T-helper 1 cell treated with Interleukin-12 subunit alpha and Interleukin-12 subunit beta and Interleukin-4 antibody, amounts not matched to agents 30 μg/mL and 1 μg/mL, for 36 hours (primary cell): ENCODE measurements around the gene CDR2.
"Not testable (repeated sequence)": the region's sequence is repeated elsewhere in the genome, so short reads cannot be mapped to it uniquely, and the experiment has no call there.

Source experiments
- H3K27ac Mint-ChIP-seq: one replicate; pipeline ENCODE4 v1.8.0; 2021; ENCODE audit warnings: mild to moderate bottlenecking, mixed read lengths
- H3K27me3 Mint-ChIP-seq: one replicate; pipeline ENCODE4 v1.8.0; 2021; ENCODE audit warnings: low read depth, mixed read lengths
- H3K36me3 Mint-ChIP-seq: one replicate; pipeline ENCODE4 v1.8.0; 2021; ENCODE audit warnings: low read depth, mixed read lengths
- H3K4me1 Mint-ChIP-seq: one replicate; pipeline ENCODE4 v1.8.0; 2021; ENCODE audit warnings: low read depth, mixed read lengths
- H3K4me3 Mint-ChIP-seq: one replicate; pipeline ENCODE4 v1.8.0; 2021; ENCODE audit warnings: mild to moderate bottlenecking, moderate library complexity, mixed read lengths
- H3K9me3 Mint-ChIP-seq: one replicate; pipeline ENCODE4 v1.8.0; 2021; ENCODE audit warnings: mixed read lengths

Gene CDR2

DNA sequence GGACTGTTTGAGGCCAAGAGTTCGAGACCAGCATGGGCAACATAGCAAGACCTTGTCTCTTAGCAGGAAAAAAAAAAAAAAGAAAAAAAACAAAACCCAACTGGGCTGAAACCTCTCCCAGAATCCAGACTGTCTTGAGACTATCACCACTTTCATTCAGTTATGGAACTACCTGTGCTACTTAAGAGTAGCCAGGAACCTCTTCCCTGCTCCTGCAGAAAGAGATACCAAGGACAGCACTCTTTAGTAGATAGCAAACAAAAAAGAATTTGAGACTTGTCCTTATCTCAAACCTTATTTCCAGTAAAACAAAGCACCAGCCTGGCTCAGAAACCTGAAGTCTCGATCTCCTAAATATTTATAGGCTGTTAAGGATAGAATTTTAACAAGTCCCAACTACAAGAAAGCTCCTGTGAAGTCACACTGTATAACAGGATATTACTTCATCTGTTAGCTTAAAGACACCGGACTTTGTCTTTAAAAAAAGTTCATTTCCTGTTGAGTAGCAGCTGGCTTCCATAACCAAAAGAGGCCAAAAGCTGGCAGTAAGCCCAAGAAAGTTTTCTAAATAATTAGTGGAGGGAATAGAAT, 5.1 kb downstream of the CDR2 start:
- Mint-ChIP-seq H3K4me1 (peaks cover 76% of the 10 kb centered on the region), H3K4me3 (no peak overlapping the region), H3K27me3 (no peaks in the 10 kb centered on the region), H3K9me3 (peaks cover 3% of the 10 kb centered on the region), H3K27ac (peak overlapping the region; percentile 76), H3K36me3 (peaks cover 46% of the 10 kb centered on the region)

DNA sequence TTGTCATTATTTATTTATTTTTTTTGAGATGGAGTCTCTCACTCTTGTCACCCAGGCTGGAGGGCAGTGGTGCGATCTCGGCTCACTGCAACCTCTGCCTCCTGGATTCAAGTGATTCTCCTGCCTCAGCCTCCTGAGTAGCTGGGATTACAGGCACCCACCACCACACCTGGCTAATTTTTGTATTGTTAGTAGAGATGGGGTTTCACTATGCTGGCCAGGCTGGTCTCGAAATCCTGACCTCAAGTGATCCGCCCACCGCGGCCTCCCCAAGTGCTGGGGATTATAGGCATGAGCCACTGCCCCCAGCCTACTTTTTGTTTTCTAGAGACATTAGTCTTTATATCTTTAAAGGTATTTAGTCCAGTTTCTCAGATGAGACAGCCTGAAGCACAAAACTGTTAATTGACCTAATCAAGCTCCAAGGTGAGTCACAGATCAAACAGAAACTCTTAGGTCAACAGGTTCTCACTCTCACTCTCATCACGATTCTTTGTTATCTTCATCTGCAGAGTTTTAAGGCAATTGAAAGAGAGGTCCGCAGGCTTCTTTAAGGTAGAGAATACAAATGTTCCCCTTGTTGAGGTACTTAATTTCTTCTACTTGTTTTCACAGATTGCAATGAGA, 6.1 kb downstream of the CDR2 start:
- not testable (repeated sequence) for H3K4me3 Mint-ChIP-seq, H3K9me3 Mint-ChIP-seq, H3K27ac Mint-ChIP-seq, H3K27me3 Mint-ChIP-seq
- H3K36me3 Mint-ChIP-seq, result peaks cover 52% of the 10 kb centered on the region
- peaks cover 82% of the 10 kb centered on the region for H3K4me1 Mint-ChIP-seq

DNA sequence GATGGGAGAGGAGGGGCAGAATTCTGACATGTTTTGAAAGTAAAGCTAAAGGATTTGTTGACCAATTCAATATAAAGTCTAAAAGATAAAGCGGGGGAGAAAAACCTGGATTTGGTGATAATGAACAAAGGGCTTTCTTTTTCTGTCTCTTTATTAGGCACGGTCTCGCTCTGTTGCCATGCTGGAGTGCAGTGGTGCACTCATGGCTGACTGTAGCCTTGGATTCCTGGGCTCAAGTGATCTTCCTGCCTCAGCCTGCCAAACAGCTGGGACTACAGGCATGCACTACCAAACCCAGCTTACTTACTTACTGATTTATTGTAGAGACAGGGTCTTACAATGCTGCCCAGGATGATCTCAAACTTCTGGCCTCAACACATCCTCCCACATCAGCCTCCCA, 7.5 kb downstream of the CDR2 start:
- Mint-ChIP-seq H3K27me3 (no peaks in the 10 kb centered on the region), H3K36me3 (peaks cover 56% of the 10 kb centered on the region), H3K9me3 (peaks cover 3% of the 10 kb centered on the region), H3K4me1 (peaks cover 68% of the 10 kb centered on the region), H3K4me3 (no peak overlapping the region), H3K27ac (no peak overlapping the region)

DNA sequence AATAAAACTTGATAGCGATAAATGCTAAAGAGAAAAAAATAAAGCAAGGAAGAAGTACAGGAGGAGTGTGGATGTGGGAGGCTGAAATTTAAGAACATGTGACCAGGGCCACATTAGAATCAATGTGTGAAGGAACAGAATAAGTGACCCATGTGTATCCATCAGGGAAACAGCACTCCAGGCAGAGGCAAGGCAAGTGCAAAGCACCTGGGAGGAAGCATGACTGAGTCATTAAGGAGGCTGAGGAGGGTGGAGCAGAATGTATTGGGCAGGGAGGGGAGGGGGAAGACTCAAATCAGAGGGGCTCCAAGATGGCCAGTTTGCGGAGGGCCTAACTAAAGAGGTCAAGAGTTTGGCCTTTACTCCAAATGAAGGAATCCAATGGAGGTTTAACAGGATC, 8.0 kb downstream of the CDR2 start:
- Mint-ChIP-seq H3K4me1 (peaks cover 66% of the 10 kb centered on the region), H3K36me3 (peaks cover 54% of the 10 kb centered on the region), H3K27me3 (no peaks in the 10 kb centered on the region), H3K4me3 (no peak overlapping the region), H3K27ac (peak overlapping the region; percentile 60), H3K9me3 (peaks cover 3% of the 10 kb centered on the region)

DNA sequence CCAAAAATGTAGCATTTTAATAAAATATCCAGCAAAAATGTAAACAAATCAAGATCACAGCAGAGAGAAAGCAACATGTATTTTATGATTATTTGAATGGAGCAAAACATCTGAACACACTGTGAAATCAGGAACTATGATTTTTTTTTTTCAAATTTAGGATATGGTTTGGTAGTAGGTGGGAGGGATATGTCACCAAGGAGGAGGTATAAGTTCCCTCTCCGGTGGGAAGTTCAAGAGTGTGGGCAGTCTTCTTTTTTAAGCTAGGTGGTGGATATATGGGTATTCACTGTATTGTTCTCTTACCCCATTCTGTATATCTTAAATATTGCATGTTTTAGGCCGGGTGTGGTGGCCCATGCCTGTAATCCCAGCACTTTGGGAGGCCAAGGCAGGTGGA, 10.2 kb downstream of the CDR2 start:
- Mint-ChIP-seq H3K4me1 (peaks cover 61% of the 10 kb centered on the region), H3K4me3 (no peak overlapping the region)

DNA sequence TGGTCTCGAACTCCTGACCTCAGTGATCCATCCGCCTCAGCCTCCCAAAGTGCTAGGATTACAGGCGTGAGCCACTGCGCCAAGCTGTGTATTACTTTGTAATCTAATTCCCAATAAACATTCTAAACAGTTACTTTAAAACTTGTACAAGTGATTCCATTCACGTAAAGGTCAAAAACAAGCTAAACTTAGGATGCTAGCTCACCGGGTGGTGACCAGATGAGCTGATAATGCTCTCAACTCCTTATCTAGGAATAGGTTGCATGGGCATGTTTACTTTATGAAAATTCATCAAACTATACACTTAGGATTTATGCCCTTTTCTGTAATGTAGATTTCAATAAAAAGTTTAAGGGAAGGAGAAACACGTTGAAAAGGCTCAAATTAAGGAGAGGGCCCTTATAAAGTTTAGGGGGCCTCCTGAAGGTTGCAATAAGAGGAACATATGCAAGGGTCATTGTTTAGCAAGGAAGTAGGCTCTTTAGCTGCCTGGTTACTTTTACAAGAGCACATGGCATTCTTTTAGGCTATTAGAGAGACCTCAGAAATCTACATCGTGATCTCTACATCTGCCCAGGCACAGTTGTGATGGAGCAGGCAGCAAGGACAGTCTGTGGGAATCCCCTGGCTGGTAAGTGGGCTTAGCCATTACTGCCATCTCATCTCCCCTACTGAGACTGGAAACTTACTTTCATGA, 13.3 kb downstream of the CDR2 start:
- H3K36me3 Mint-ChIP-seq, result peaks cover 53% of the 10 kb centered on the region
- peak overlapping the region; percentile 75 for H3K27ac Mint-ChIP-seq
- H3K4me1 Mint-ChIP-seq, result peaks cover 57% of the 10 kb centered on the region
- H3K27me3 Mint-ChIP-seq, result no peaks in the 10 kb centered on the region
- peaks cover 1% of the 10 kb centered on the region for H3K9me3 Mint-ChIP-seq
- H3K4me3 Mint-ChIP-seq, result no peak overlapping the region

More for the DNA sequence above, 10.2 kb downstream of the CDR2 start:
- peaks cover 63% of the 10 kb centered on the region for H3K36me3 Mint-ChIP-seq
- H3K27ac Mint-ChIP-seq, result no peak overlapping the region
- H3K27me3 Mint-ChIP-seq, result no peaks in the 10 kb centered on the region
- H3K9me3 Mint-ChIP-seq, result peaks cover 3% of the 10 kb centered on the region

DNA sequence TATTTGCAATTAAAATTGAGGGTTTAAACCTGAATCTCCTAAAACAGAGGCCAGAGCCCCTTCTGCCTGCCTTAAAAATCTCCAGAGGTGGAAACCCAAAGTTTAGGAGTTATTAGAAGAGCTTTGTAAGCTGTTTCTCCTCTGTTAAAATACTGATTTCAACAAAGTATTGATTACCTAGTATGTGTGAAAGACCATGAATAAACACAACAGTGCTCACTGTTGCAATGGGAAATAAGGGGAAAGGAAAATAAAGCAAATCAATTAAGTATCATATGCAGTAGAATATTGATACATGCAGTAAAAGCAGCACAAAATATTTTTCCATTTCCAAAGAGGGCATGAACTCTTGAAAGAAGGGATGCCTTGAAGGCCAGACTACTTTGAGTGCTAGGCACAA, 14.7 kb downstream of the CDR2 start:
- no peaks in the 10 kb centered on the region for H3K9me3 Mint-ChIP-seq
- peaks cover 53% of the 10 kb centered on the region for H3K36me3 Mint-ChIP-seq
- peaks cover 54% of the 10 kb centered on the region for H3K4me1 Mint-ChIP-seq
- H3K27ac Mint-ChIP-seq, result peak overlapping the region; percentile 74
- H3K4me3 Mint-ChIP-seq, result no peak overlapping the region
- H3K27me3 Mint-ChIP-seq, result no peaks in the 10 kb centered on the region

DNA sequence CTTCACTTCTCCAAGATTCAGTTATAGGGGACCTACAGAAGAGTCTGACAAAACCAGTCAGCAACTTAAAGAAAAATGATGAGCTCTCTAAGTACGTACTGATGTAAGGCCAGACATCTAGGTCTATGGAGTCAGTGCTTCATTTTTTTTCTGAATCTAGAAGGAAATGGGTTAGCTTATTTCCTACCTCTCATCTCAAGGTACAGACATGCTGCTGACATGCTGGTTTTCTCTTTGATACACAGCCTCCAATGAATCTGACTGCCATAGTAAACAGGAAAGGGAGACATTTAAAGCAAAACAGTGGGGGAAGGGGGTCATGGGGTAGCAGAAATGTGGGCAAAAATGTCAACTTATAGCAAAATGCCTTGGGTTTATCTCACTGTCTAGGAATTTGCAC, 16.4 kb downstream of the CDR2 start:
- peaks cover 40% of the 10 kb centered on the region for H3K36me3 Mint-ChIP-seq
- no peaks in the 10 kb centered on the region for H3K27me3 Mint-ChIP-seq
- H3K9me3 Mint-ChIP-seq, result no peaks in the 10 kb centered on the region
- H3K4me1 Mint-ChIP-seq, result peaks cover 59% of the 10 kb centered on the region
- H3K27ac Mint-ChIP-seq, result peak overlapping the region; percentile 97
- H3K4me3 Mint-ChIP-seq, result peak overlapping the region; percentile 70

DNA sequence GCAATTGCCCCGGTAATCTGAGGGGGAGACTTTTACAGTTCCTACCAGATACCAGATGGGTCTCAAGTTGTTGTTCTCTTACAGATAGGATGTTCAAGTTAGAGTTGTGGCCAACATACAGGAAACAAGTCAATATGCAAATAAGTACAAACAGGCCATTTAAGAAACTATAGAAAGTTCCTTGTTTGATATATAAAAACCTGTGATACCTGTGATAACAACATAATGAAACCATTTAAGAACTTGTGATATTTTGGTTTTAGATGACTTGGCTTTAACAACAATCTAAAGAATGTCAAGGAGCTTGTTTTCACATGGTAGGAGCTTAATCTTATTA, 16.8 kb downstream of the CDR2 start:
- Mint-ChIP-seq H3K4me3 (peak overlapping the region; percentile 70), H3K36me3 (peaks cover 36% of the 10 kb centered on the region)

DNA sequence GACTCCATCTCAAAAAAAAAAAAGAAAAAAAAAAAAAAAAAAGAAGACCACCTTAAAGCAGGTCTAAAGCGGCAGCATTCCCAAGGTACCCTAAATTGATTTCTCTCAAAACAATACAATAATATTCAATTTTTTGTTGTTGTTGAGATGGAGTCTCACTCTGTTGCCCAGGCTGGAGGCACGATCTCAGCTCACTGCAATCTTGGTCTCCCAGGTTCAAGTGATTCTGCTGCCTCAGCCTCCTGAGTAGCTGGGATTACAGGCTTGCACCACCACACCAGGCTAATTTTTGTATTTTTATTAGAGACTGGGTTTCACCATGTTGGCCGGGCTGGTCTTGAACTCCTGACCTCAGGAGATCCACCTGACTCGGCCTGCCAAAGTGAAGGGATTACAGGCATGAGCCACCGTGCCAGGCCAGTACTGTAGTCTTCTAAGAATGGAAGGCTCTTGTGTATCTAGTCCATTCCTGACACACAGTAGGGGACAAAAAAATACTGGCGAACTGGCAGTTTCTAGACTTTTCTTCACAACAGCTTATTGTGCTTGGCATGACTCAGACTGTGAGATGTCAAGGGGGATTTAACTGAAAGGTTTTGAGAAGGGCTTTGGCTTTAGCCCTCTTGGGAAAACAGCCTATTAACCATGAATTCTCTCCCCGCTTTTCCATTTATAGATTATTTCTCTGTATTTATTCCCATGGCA, 17.3 kb downstream of the CDR2 start:
- Mint-ChIP-seq H3K36me3 (peaks cover 36% of the 10 kb centered on the region), H3K4me3 (peak overlapping the region; percentile 70), H3K4me1 (peaks cover 63% of the 10 kb centered on the region), H3K27me3 (no peaks in the 10 kb centered on the region), H3K9me3 (no peaks in the 10 kb centered on the region), H3K27ac (peak overlapping the region; percentile 97)

More for the DNA sequence above, 16.8 kb downstream of the CDR2 start:
- peaks cover 60% of the 10 kb centered on the region for H3K4me1 Mint-ChIP-seq
- H3K27ac Mint-ChIP-seq, result peak overlapping the region; percentile 97
- H3K9me3 Mint-ChIP-seq, result no peaks in the 10 kb centered on the region
- no peaks in the 10 kb centered on the region for H3K27me3 Mint-ChIP-seq

DNA sequence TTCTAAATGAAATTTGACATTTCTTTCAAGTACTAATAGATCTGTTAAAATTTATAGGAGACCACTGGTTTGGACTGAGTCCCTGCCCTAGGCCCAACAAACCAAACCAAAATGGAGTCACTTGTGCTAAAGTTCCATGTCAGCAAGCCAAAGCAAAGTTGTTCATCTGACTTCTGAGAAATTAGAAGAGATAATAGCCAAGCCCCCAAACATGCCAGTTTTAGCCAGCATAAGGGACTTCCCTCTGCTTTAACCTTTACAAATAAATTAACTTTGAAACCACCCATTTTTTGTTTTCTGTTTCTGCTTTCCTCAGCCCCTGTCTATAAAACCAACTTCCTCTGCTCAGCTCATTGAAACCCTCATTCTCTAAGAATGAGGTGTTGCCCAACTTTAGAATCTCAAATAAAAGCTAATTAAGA, 18.9 kb downstream of the CDR2 start:
- H3K4me1 Mint-ChIP-seq, result peaks cover 59% of the 10 kb centered on the region
- peaks cover 42% of the 10 kb centered on the region for H3K36me3 Mint-ChIP-seq
- H3K27me3 Mint-ChIP-seq, result no peaks in the 10 kb centered on the region
- peak overlapping the region; percentile 82 for H3K27ac Mint-ChIP-seq
- H3K4me3 Mint-ChIP-seq, result no peak overlapping the region
- no peaks in the 10 kb centered on the region for H3K9me3 Mint-ChIP-seq

DNA sequence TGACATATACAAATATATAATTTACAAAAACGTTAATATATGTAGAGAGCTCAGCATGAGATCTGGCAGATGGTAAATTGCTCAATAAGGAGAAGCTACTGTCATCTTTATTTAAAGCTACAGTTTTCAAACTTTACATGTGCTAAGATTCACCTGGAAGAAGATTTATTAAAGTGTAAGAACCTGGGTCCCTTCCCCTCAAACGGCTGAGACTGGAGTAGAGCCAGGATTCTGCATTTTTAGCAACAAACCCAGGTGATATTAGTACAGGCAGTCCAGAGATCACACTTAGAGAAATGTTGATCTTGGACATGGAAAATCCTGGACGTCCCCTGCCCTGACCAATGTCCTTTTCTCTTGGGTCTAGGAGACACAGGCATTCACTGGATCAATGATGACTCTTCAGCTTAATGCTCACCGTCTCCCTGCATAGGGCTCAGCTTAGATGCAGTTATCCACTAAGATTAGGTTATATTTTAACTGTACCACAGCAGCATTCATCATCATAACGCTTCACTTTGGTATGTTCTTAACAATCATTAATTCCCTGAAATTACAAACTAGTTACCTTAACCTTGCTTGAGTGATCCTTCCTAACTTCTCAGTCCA, 20.4 kb downstream of the CDR2 start:
- H3K27me3 Mint-ChIP-seq, result no peaks in the 10 kb centered on the region
- peak overlapping the region; percentile 23 for H3K4me3 Mint-ChIP-seq
- H3K4me1 Mint-ChIP-seq, result peaks cover 50% of the 10 kb centered on the region
- H3K27ac Mint-ChIP-seq, result peak overlapping the region; percentile 84
- no peaks in the 10 kb centered on the region for H3K9me3 Mint-ChIP-seq
- peaks cover 40% of the 10 kb centered on the region for H3K36me3 Mint-ChIP-seq

DNA sequence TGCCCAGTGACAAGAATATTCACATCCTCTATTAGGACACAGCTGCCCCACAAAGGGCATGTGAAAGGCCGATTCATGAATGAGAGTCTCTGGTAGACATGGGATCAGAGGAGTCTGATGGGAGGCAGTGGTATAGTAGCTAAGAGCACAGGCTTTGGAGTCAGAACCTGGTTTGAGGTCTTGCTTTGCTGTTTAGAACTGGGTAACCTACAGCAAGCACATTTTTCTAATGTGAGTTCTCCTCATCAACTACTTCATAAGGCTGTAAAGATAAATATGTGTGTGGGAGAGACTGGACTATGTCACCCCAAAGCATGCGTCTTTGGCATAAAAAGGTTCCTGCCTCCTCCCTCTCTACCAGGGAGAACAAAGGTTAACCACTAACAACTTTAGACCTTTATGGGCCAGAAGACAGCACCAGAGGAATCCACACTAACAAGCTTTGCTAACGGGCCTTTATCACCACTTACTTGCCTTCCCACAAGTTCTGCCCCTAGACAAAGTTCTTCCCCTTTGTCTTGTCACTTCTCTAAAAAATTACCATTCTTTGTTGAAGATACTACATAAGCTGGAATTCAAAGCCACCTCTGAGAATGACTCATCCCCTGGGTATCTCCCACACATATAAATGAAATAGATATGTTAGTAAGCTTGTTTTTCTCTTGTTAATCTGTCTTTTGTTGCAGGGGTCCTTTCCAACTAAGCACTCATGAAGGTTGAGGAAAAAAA, 21.1 kb downstream of the CDR2 start:
- H3K36me3 Mint-ChIP-seq, result peaks cover 45% of the 10 kb centered on the region
- H3K27me3 Mint-ChIP-seq, result no peaks in the 10 kb centered on the region
- H3K9me3 Mint-ChIP-seq, result no peaks in the 10 kb centered on the region
- H3K27ac Mint-ChIP-seq, result peak overlapping the region; percentile 84
- H3K4me3 Mint-ChIP-seq, result peak overlapping the region; percentile 23
- H3K4me1 Mint-ChIP-seq, result peaks cover 45% of the 10 kb centered on the region

DNA sequence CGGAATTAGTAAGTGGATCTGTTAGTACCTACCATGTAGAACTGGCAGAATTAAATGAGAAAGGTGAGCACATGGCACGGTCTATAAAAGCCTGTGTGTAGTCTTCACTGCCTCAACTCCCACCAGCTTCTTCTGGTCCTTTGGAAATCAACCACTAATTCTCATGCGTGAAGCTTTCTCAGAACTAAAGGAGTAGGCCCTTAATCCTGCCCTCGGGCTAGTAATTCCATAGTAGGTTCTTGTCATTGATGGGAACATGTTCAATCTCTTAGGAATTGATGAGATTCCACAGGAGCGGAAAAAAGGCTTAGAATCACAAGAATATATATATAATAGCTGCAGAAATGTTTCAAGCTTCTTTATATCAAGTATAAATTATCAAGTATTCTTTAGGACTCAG, 21.7 kb downstream of the CDR2 start:
- H3K4me3 Mint-ChIP-seq, result no peak overlapping the region
- H3K27ac Mint-ChIP-seq, result peak overlapping the region; percentile 52
- peaks cover 45% of the 10 kb centered on the region for H3K36me3 Mint-ChIP-seq
- H3K4me1 Mint-ChIP-seq, result peaks cover 39% of the 10 kb centered on the region
- no peaks in the 10 kb centered on the region for H3K27me3 Mint-ChIP-seq
- no peaks in the 10 kb centered on the region for H3K9me3 Mint-ChIP-seq
